Natural killer cell treated with Interleukin-12 subunit alpha and Interleukin-12 subunit beta and Interleukin-15 and Interleukin-18, amount 100 ng/mL, for 72 hours (primary cell): Measurements from ENCODE around the gene CWF19L1. TPM values are rescaled to one million over a fixed set of nuclear protein-coding genes. Genes with fewer than 3 reads are reported as not detected.
"Not testable (repeated sequence)": the region's sequence is repeated elsewhere in the genome, so short reads cannot be mapped to it uniquely, and the experiment has no call there.

Experiments
- ATAC-seq, 2 donors: fragments of 150-1000 bp; cut with Tn5 transposase in 1 of 2; sonication (Bioruptor Pico), chemical (Tn5 transposase) in 1 of 2; 2 replicates each; pipeline ENCODE4 v1.10.0; 2021
- DNase-seq: peaks from one replicate; pipeline ENCODE4 v3.0.0; 2022; ENCODE audit warnings: low spot score
- H3K27ac Mint-ChIP-seq, 2 donors: 1 replicate in 1 of 2; 2 replicates in 1 of 2; pipeline ENCODE4 v1.8.0; 2022; ENCODE audit warnings: mixed read lengths in 2 of 2, mild to moderate bottlenecking in 1 of 2, moderate library complexity in 1 of 2
- H3K27me3 Mint-ChIP-seq, 2 donors: 1 replicate in 1 of 2; 2 replicates in 1 of 2; pipeline ENCODE4 v1.8.0; 2022; ENCODE audit warnings: mixed read lengths in 2 of 2
- H3K36me3 Mint-ChIP-seq: one replicate; pipeline ENCODE4 v1.8.0; 2022; ENCODE audit warnings: mixed read lengths
- H3K4me1 Mint-ChIP-seq, 2 donors: 1 replicate in 1 of 2; 2 replicates in 1 of 2; pipeline ENCODE4 v1.8.0; 2022; ENCODE audit warnings: low read depth in 2 of 2, mixed read lengths in 2 of 2, mild to moderate bottlenecking in 1 of 2
- H3K4me3 Mint-ChIP-seq: one replicate; pipeline ENCODE4 v1.8.0; 2022; ENCODE audit warnings: mixed read lengths
- H3K9me3 Mint-ChIP-seq: 2 replicates; pipeline ENCODE4 v1.8.0; 2022; ENCODE audit warnings: mixed read lengths
- total RNA-seq, 2 donors: library from RNA; stranded (reverse); gene quantifications; one replicate each; pipeline ENCODE4 v1.2.3, GENCODE V29; 2022

CWF19L1 gene
- total RNA-seq, 2 donors from 2014 or later = 42.8 to 51.6 TPM

- Mint-ChIP-seq H3K4me1 (peaks cover 24 to 28% of the 10 kb centered on the region in 2 donors), H3K9me3 (no peaks in the 10 kb centered on the region), H3K27me3 (peaks cover 0 to 5% of the 10 kb centered on the region in 2 donors), H3K27ac (peak overlapping the region; percentile 91 to 99), H3K36me3 (peaks cover 11% of the 10 kb centered on the region), H3K4me3 (peak overlapping the region; percentile 100)
- no peak for DNase-seq
- ATAC-seq = no peak
These were observed 20.3 kb upstream of the CWF19L1 start for GRCh38 chr10:100287756-100288155.

DNA sequence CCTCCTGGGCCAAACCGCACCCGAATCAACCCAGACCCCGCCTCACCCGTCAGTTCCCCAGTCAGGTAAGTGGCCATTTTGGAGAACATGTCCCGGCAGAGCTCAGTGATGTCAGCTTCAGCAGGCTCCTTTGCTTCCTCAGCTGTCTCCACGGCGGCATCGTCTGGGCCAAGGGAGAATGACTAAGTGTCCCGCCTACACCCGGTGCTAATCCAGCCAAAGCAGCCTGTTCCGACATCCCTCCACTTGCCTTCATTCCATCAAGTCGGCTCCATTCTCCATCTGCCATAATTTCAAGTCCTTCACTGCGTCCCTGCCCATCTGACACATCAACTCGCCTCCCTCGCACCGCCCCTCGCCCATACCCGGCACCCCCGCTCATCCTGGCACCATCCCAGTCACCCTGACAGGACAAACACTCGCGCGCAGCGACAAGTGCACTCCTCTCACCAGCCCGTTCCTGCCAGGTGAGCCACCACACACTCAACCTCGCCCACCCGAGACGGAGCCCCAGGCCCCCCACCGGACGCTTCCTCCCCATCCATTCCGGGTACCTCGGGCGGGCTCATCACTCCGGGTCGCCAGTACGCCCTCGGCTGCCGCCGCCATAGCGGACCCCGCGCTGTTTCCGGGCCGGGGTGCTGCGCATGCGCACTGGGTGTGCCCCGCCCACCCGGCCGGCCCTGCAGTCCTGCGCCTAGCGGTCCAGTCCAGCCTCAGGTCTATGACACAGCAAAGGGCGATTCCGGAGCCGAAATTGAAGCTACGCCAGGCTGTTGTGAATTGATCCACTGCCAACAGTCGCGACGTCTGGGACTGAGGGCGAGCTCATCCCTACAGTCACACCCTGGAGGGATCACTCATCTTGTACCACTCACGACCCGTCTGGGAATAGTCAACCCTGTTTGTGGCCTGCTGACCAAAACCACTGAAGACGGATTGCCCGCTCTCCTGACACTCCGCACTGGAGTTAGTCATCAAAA, 18.9 kb upstream of the CWF19L1 start, which contains the start of gene BLOC1S2:
BLOC1S2 (minus strand) TSS at position 630 of the 983 bp plus-strand sequence; CDS start at position 609, 21 bp downstream.
- Mint-ChIP-seq H3K9me3 (no peaks in the 10 kb centered on the region), H3K4me3 (peak within 1 kb of the TSS; percentile 100)

DNA sequence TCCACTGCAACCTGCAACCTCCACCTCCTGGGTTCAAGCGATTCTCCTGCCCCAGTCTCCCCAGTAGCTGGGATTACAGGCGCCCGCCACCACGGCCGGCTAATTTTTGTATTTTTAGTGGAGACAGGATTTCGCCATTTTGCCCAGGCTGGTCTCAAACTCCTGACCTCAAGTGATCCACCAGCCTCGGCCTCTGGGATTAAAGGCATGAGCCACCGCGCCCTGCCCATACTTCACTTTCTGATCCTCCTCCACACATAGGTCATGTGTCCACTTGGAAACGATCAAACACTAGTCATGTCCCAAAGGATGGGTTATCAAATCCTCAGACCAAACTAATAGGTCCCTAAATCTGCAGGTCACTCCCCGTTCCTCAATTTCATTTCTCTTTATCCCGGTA, 17.9 kb upstream of the CWF19L1 start:
- Mint-ChIP-seq H3K4me3 (peak overlapping the region; percentile 100), H3K36me3 (peaks cover 12% of the 10 kb centered on the region), H3K4me1 (peaks cover 24 to 28% of the 10 kb centered on the region in 2 donors), H3K27ac (peak overlapping the region; percentile 91 to 99)
- not testable (repeated sequence) for ATAC-seq, H3K27me3 Mint-ChIP-seq, H3K9me3 Mint-ChIP-seq, DNase-seq

More for the DNA sequence above, 18.9 kb upstream of the CWF19L1 start, which contains the start of gene BLOC1S2:
- Mint-ChIP-seq H3K36me3 (peaks cover 11% of the 10 kb centered on the region), H3K27ac (peak within 1 kb of the TSS; percentile 91 to 99), H3K4me1 (peaks cover 24 to 28% of the 10 kb centered on the region in 2 donors), H3K27me3 (no peaks in the 10 kb centered on the region)
- peak; percentile 92 for DNase-seq
- ATAC-seq = peak; percentile 97 to 98

GRCh38 chr10:100282907-100283306, 15.5 kb upstream of the CWF19L1 start:
- no peak overlapping the region for H3K27ac Mint-ChIP-seq
- no peak for ATAC-seq
- H3K4me3 Mint-ChIP-seq = no peak overlapping the region
- H3K4me1 Mint-ChIP-seq = peaks cover 24 to 28% of the 10 kb centered on the region in 2 donors
- peaks cover 15% of the 10 kb centered on the region for H3K36me3 Mint-ChIP-seq
- no peaks in the 10 kb centered on the region for H3K27me3 Mint-ChIP-seq
- no peak for DNase-seq
- H3K9me3 Mint-ChIP-seq = no peaks in the 10 kb centered on the region

GRCh38 chr10:100276971-100277370, 9.5 kb upstream of the CWF19L1 start:
- H3K27ac Mint-ChIP-seq, H3K27me3 Mint-ChIP-seq, H3K4me1 Mint-ChIP-seq, H3K9me3 Mint-ChIP-seq, ATAC-seq, DNase-seq, H3K4me3 Mint-ChIP-seq: not testable (repeated sequence)
- peaks cover 10% of the 10 kb centered on the region for H3K36me3 Mint-ChIP-seq

DNA sequence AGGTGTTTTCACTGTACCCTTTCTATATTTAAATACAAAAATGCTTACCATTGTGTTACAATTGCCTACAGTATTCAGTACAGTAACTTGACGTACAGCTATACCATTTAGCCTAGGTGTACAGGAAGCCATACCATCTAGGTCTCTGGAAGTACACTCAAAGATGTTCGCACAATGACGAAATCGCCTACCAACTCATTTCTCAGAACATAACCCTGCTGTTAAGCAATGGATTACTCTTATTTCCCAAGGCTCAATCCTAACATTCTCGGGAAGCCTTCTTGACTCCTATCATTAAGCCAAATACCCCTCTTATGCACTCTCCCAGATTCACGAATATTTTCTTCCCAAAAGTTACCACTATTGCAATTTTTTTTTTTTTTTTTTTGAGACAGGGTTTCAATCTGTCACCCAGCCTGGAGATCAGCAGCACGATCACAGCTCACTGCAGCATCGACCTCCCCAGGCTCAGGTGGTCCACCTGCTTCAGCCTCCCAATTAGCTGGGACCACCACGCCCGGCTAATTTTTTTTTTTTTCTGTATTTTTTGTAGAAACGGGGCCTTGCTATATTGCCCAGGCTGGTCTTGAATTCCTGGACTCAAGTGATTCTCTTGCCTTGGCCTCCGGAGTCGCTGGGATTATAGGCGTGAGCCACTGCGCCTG, 1.5 kb downstream of the CWF19L1 start:
- ATAC-seq (no peak), DNase-seq (no peak)
- H3K4me3 Mint-ChIP-seq = peak overlapping the region; percentile 95
- no peaks in the 10 kb centered on the region for H3K9me3 Mint-ChIP-seq
- H3K27me3 Mint-ChIP-seq = no peaks in the 10 kb centered on the region
- peaks cover 18 to 28% of the 10 kb centered on the region in 2 donors for H3K4me1 Mint-ChIP-seq
- peak overlapping the region; percentile 90 to 100 for H3K27ac Mint-ChIP-seq
- H3K36me3 Mint-ChIP-seq = peaks cover 5% of the 10 kb centered on the region

- H3K36me3 Mint-ChIP-seq = peaks cover 29% of the 10 kb centered on the region
These were observed 13.2 kb downstream of the CWF19L1 start for GRCh38 chr10:100254191-100254590.

GRCh38 chr10:100253041-100253440, 14.4 kb downstream of the CWF19L1 start:
- no peaks in the 10 kb centered on the region for H3K27me3 Mint-ChIP-seq
- peaks cover 0 to 5% of the 10 kb centered on the region in 2 donors for H3K4me1 Mint-ChIP-seq
- no peak overlapping the region for H3K27ac Mint-ChIP-seq
- ATAC-seq = no peak
- H3K9me3 Mint-ChIP-seq = no peaks in the 10 kb centered on the region
- no peak overlapping the region for H3K4me3 Mint-ChIP-seq
- H3K36me3 Mint-ChIP-seq = peaks cover 20% of the 10 kb centered on the region
- no peak for DNase-seq

More at GRCh38 chr10:100254191-100254590, 13.2 kb downstream of the CWF19L1 start:
- ATAC-seq (no peak), DNase-seq (no peak)
- no peak overlapping the region for H3K4me3 Mint-ChIP-seq
- no peaks in the 10 kb centered on the region for H3K27me3 Mint-ChIP-seq
- H3K4me1 Mint-ChIP-seq = peaks cover 0 to 9% of the 10 kb centered on the region in 2 donors
- no peak overlapping the region for H3K27ac Mint-ChIP-seq
- H3K9me3 Mint-ChIP-seq = no peaks in the 10 kb centered on the region

DNA sequence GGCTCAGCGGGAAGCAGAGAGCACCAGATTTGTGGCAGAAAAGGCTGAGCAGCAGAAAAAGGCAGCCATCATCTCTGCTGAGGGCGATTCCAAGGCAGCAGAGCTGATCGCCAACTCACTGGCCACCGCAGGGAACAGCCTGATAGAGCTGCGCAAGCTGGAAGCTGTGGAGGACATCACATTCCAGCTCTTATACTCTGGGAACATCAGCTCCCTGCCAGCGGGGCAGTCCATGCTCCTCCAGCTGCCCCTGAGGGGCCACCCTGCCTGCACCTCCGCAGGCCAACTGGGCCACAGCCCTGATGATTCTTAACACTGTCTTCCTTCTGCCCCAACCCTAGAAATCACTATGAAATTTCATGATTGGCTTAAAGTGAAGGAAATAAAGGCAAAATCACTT, 18.6 kb downstream of the CWF19L1 start:
- Mint-ChIP-seq H3K27me3 (no peaks in the 10 kb centered on the region), H3K9me3 (no peaks in the 10 kb centered on the region), H3K36me3 (peaks cover 21% of the 10 kb centered on the region), H3K4me3 (no peak overlapping the region), H3K4me1 (no peaks in the 10 kb centered on the region), H3K27ac (no peak overlapping the region)
- DNase-seq (no peak), ATAC-seq (no peak)

DNA sequence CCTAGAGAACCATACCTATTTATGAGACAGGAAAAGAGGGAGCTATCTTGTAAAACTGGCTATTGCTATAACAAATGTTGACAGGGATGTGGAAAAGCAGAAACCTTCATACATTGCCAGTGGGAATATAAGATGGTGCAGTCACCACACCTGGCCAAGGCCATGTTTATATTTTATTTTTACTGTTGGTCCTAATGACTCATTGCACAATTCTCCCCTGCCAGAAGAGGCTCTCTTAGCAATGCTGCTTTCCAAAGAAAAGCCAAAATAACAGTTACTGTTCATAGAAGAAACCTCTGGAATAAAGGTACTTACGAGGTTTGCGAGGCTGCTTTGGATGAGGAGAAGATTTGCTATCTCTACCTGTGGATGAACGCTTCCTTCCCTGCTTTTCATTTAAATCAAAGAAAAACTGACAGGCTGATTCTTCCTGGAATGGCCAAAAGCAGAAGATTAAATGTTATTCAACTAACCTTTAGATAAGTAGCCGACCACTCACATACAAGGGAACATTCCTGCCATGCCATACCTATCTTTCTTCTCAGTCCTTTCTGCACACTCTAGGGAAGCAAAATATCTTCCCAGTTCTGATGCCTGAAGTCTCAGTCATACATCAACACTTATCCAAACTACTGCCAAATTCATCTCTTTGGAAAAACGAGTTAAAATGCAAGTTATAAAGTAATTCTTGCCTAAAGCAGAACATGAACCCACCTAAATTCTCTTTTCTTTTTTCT, 21.8 kb downstream of the CWF19L1 start:
- peaks cover 32% of the 10 kb centered on the region for H3K36me3 Mint-ChIP-seq
- no peaks in the 10 kb centered on the region for H3K4me1 Mint-ChIP-seq
- DNase-seq (no peak), ATAC-seq (no peak)
- no peaks in the 10 kb centered on the region for H3K9me3 Mint-ChIP-seq
- no peak overlapping the region for H3K4me3 Mint-ChIP-seq
- H3K27me3 Mint-ChIP-seq = no peaks in the 10 kb centered on the region
- no peak overlapping the region for H3K27ac Mint-ChIP-seq

DNA sequence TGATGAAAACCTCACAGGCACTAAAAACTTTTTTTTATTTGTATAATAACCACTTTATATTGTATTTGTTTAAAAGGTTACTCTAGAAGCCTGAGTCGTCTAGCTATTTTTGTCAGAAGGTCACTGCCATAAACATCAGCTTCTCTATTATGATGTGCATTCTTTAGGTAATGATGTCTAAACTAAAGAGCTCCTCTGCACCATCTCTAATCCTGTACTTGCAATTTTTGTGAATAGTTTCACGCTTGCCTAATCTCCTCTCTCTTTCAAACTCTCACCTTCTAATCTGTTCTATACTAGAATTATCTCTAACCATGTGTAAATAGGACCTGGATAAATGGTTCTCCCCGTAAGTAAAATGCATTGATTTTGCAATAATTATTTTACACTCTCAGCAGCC, 27.6 kb downstream of the CWF19L1 start:
- ATAC-seq (no peak), DNase-seq (no peak)
- Mint-ChIP-seq H3K36me3 (peaks cover 24% of the 10 kb centered on the region), H3K9me3 (no peaks in the 10 kb centered on the region), H3K4me1 (peaks cover 0 to 3% of the 10 kb centered on the region in 2 donors), H3K4me3 (no peak overlapping the region), H3K27me3 (no peaks in the 10 kb centered on the region), H3K27ac (no peak overlapping the region)

- peaks cover 25% of the 10 kb centered on the region for H3K36me3 Mint-ChIP-seq
- no peak overlapping the region for H3K27ac Mint-ChIP-seq
- DNase-seq (no peak), ATAC-seq (peak in 1 of 2 donors; percentile 62)
- no peaks in the 10 kb centered on the region for H3K9me3 Mint-ChIP-seq
- H3K4me1 Mint-ChIP-seq = peaks cover 0 to 3% of the 10 kb centered on the region in 2 donors
- no peak overlapping the region for H3K4me3 Mint-ChIP-seq
- H3K27me3 Mint-ChIP-seq = no peaks in the 10 kb centered on the region
These were observed 29.0 kb downstream of the CWF19L1 start for GRCh38 chr10:100238429-100238828.

GRCh38 chr10:100232101-100232500, 35.3 kb downstream of the CWF19L1 start:
- H3K4me1 Mint-ChIP-seq = peaks cover 18 to 25% of the 10 kb centered on the region in 2 donors
- no peaks in the 10 kb centered on the region for H3K27me3 Mint-ChIP-seq
- H3K4me3 Mint-ChIP-seq = no peak overlapping the region
- H3K36me3 Mint-ChIP-seq = peaks cover 30% of the 10 kb centered on the region
- DNase-seq (no peak), ATAC-seq (no peak)
- peaks cover 3% of the 10 kb centered on the region for H3K9me3 Mint-ChIP-seq
- no peak overlapping the region for H3K27ac Mint-ChIP-seq
